ENCODE results near the gene DCTN2. TPM values are rescaled to one million over a fixed set of nuclear protein-coding genes. Genes with fewer than 3 reads are reported as not detected.

Gene DCTN2
- total RNA-seq, 2 experiments from 2014 or later, result 39.6 TPM

GRCh38 chr12:57548488-57548887 lies 1.5 kb upstream of the DCTN2 start:
- H3K4me3 ChIP-seq (ENCODE audit: low read length), result no peak overlapping the region
- Mint-ChIP-seq H3K4me3 (peak overlapping the region; percentile 49), H3K36me3 (ENCODE audit: low read depth) (peaks cover 13% of the 10 kb centered on the region), H3K9me3 (no peaks in the 10 kb centered on the region), H3K4me1 (ENCODE audit: low read depth) (peaks cover 48% of the 10 kb centered on the region), H3K27me3 (peaks cover 4% of the 10 kb centered on the region), H3K27ac (no peak overlapping the region)
- ChIA-PET POLR2A (no interaction called here), CTCF (no interaction called here)
- no peaks in the 10 kb centered on the region for H3K36me3 ChIP-seq (ENCODE audit: insufficient read depth, low read length)
- TF ChIP-seq CTCF (IDR thresholded peaks at IDR 0.05), result no peak
- intact Hi-C loops (cut with DNase I, micrococcal nuclease), result loop anchor here (5.0 kb wide), 2 partner anchors 61 to 71 kb away; partner anchors contain the start of genes ARHGAP9 (in 1 of the 2) and MARS1 (in 1 of the 2)
- peaks cover 33% of the 10 kb centered on the region for H3K4me1 ChIP-seq (ENCODE audit: insufficient read depth, low read length)
- H3K9me3 ChIP-seq (ENCODE audit: control insufficient read depth in 1 of 2, insufficient read depth in 1 of 2, low read length in 2 of 2), result no peaks in the 10 kb centered on the region
- peaks cover 4 to 8% of the 10 kb centered on the region in 2 experiments for H3K27me3 ChIP-seq (ENCODE audit: control insufficient read depth in 1 of 2, insufficient read depth in 2 of 2, low read length in 2 of 2)
- no peak overlapping the region for H3K27ac ChIP-seq (ENCODE audit: low read depth in 1 of 2, low read length in 2 of 2)
- no peak for ATAC-seq (ENCODE audit: poor library complexity)
- no peak for DNase-seq

- Histone ChIP-seq H3K4me1 (ENCODE audit: insufficient read depth, low read length) (peaks cover 35% of the 10 kb centered on the region), H3K27ac (ENCODE audit: low read depth in 1 of 2, low read length in 2 of 2) (no peak overlapping the region), H3K36me3 (ENCODE audit: insufficient read depth, low read length) (no peaks in the 10 kb centered on the region), H3K9me3 (ENCODE audit: control insufficient read depth in 1 of 2, insufficient read depth in 1 of 2, low read length in 2 of 2) (no peaks in the 10 kb centered on the region), H3K27me3 (ENCODE audit: control insufficient read depth in 1 of 2, insufficient read depth in 2 of 2, low read length in 2 of 2) (peaks cover 4 to 8% of the 10 kb centered on the region in 2 experiments), H3K4me3 (ENCODE audit: low read length) (no peak overlapping the region)
- no peaks in the 10 kb centered on the region for H3K9me3 Mint-ChIP-seq
- H3K36me3 Mint-ChIP-seq (ENCODE audit: low read depth), result peaks cover 13% of the 10 kb centered on the region
- peak overlapping the region; percentile 100 for H3K4me3 Mint-ChIP-seq
- H3K27ac Mint-ChIP-seq, result peak overlapping the region; percentile 86
- H3K27me3 Mint-ChIP-seq, result peaks cover 4% of the 10 kb centered on the region
- ChIA-PET CTCF (no interaction called here), POLR2A (no interaction called here)
- H3K4me1 Mint-ChIP-seq (ENCODE audit: low read depth), result peaks cover 51% of the 10 kb centered on the region
- no peak for TF ChIP-seq CTCF (IDR thresholded peaks at IDR 0.05)
- no peak for DNase-seq
- no peak for ATAC-seq (ENCODE audit: poor library complexity)
- intact Hi-C loops (cut with DNase I, micrococcal nuclease), result loop anchor here (5.0 kb wide), 2 partner anchors 61 to 71 kb away; partner anchors contain the start of genes ARHGAP9 (in 1 of the 2) and MARS1 (in 1 of the 2)
Observed at GRCh38 chr12:57548013-57548315, 972 bp upstream of the DCTN2 start.

GRCh38 chr12:57547288-57548012 lies 458 bp upstream of the DCTN2 start:
- no peak for TF ChIP-seq CTCF (IDR thresholded peaks at IDR 0.05)
- intact Hi-C loops (cut with DNase I, micrococcal nuclease), result loop anchor here (1.0 to 5.0 kb wide), 7 partner anchors 25 to 89 kb away; partner anchors contain the start of genes ARHGAP9 (in 1 of the 2), GLI1 (in 1 of the 2), MARS1 (in 1 of the 2) and MBD6 (in 1 of the 2)
- H3K4me1 Mint-ChIP-seq (ENCODE audit: low read depth), result peaks cover 51% of the 10 kb centered on the region

More at GRCh38 chr12:57547288-57548012, 458 bp upstream of the DCTN2 start:
- Mint-ChIP-seq H3K9me3 (no peaks in the 10 kb centered on the region), H3K4me3 (peak overlapping the region; percentile 100), H3K27ac (peak overlapping the region; percentile 86), H3K36me3 (ENCODE audit: low read depth) (peaks cover 13% of the 10 kb centered on the region), H3K27me3 (peaks cover 4% of the 10 kb centered on the region)
- H3K27ac ChIP-seq (ENCODE audit: low read depth in 1 of 2, low read length in 2 of 2), result peak overlapping the region in 1 of 2 donors; percentile 63
- peaks cover 35% of the 10 kb centered on the region for H3K4me1 ChIP-seq (ENCODE audit: insufficient read depth, low read length)
- peak overlapping the region; percentile 74 for H3K4me3 ChIP-seq (ENCODE audit: low read length)
- no peaks in the 10 kb centered on the region for H3K36me3 ChIP-seq (ENCODE audit: insufficient read depth, low read length)
- ChIA-PET CTCF (interaction anchor here (0.6 to 1.4 kb wide), 5 partner anchors 9 to 88 kb away, joined by 3 read pairs; partner anchors contain the start of gene GLI1), POLR2A (interaction anchor here (0.6 to 2.6 kb wide), 12 partner anchors 9 to 197 kb away, joined by 3 to 11 read pairs (median 4); partner anchors contain the start of gene TSPAN31)
- no peaks in the 10 kb centered on the region for H3K9me3 ChIP-seq (ENCODE audit: control insufficient read depth in 1 of 2, insufficient read depth in 1 of 2, low read length in 2 of 2)
- no peak for DNase-seq
- peaks cover 4 to 8% of the 10 kb centered on the region in 2 experiments for H3K27me3 ChIP-seq (ENCODE audit: control insufficient read depth in 1 of 2, insufficient read depth in 2 of 2, low read length in 2 of 2)
- ATAC-seq (ENCODE audit: poor library complexity), result no peak
